Lower leg skin (tissue), 4 donors: ENCODE data around the gene ATP11B. TPM values are rescaled to one million over a fixed set of nuclear protein-coding genes. Genes with fewer than 3 reads are reported as not detected.

Source experiments
- DNase-seq, 2 donors: peaks; one replicate each; pipeline ENCODE4 v3.0.0-alpha.2; 2019; ENCODE audit warnings: low spot score in 2 of 2
- H3K4me3 ChIP-seq: fragments of 200-600 bp; sonication (generic); 2 replicates; pipeline ENCODE4 v1.5.1; 2017; ENCODE audit warnings: mild to moderate bottlenecking, low read depth; ENCODE audit not compliant: poor library complexity, severe bottlenecking
- CTCF ChIP-seq, 3 donors: fragments of 450-650 bp; IDR thresholded peaks; one replicate each; pipeline ENCODE4 v1.5.1; 2016; ENCODE audit warnings: antibody characterized with exemption in 3 of 3, mild to moderate bottlenecking in 3 of 3, moderate library complexity in 2 of 3
- POLR2A ChIP-seq, 2 donors: fragments of 450-650 bp; IDR thresholded peaks; one replicate each; pipeline ENCODE4 v1.6.1; 2016 to 2017; ENCODE audit warnings: antibody characterized with exemption in 2 of 2, mild to moderate bottlenecking in 1 of 2, moderate library complexity in 1 of 2
- WGBS, 2 donors: methylation state at CpG; one replicate each; pipeline ENCODE4 v1.1.5; 2018; 5-methylcytosine and 5-hydroxymethylcytosine counted together
- intact Hi-C: fragments of 100-400 bp; cut with DNase I; formaldehyde crosslinking; loops from one replicate; pipeline ENCODE4 v1.15.0; 2023; ENCODE audit warnings: low total_unique reads
- total RNA-seq, 4 donors: library from RNA; depleted of rRNA; stranded (reverse); fragments of >200 nt; gene quantifications; one replicate each; pipeline ENCODE4 v1.1.0, GENCODE V29; 2016

Gene ATP11B
- total RNA-seq, 4 donors from 2014 or later, result 109 to 148 (median 116) TPM

- intact Hi-C loops, result no loop called here
- peak in 1 of 2 donors; percentile 42 for DNase-seq
- 95 to 97% methylated on average over 7 of the region's 7 CpGs for WGBS, 2 donors
- H3K4me3 ChIP-seq, result no peak overlapping the region
- TF ChIP-seq POLR2A (IDR thresholded peaks at IDR 0.05), result no peak
- TF ChIP-seq CTCF (IDR thresholded peaks at IDR 0.05), result no peak
Measured at GRCh38 chr3:182969853-182970252, 176.5 kb downstream of the ATP11B start.

GRCh38 chr3:182970811-182971418 is 177.6 kb downstream of the ATP11B start:
- intact Hi-C loops, result no loop called here
- no peak for DNase-seq
- 76 to 84% methylated on average over 3 of the region's 3 CpGs for WGBS, 2 donors
- no peak overlapping the region for H3K4me3 ChIP-seq
- TF ChIP-seq CTCF (IDR thresholded peaks at IDR 0.05) (no peak), POLR2A (IDR thresholded peaks at IDR 0.05) (no peak)

Other genes starting within 250 kb of the ATP11B start
- gene DCUN1D1, start 187.0 kb downstream of the ATP11B start, total RNA-seq, result 10 to 100 TPM; 16.7 to 25.9 (median 19.6) TPM